Keratinocyte (primary cell): ENCODE measurements around the gene SKIDA1. TPM values are rescaled to one million over a fixed set of nuclear protein-coding genes. Genes with fewer than 3 reads are reported as not detected.

ENCODE experiments used
- DNase-seq: peaks from one replicate; pipeline ENCODE4 v3.0.0-alpha.2; 2011; ENCODE audit warnings: low read depth, missing footprints, low spot score
- FAIRE-seq: peaks from 2 replicates; lab custom pipeline; 2011; peaks lifted over from hg19 to GRCh38; lab: Jason Lieb, UNC
- H2AFZ ChIP-seq: 2 replicates; pipeline ENCODE4 v1.6.0; 2012; ENCODE audit warnings: low read length, control low read depth, inconsistent platforms; ENCODE audit not compliant: control insufficient read depth
- H3K27ac ChIP-seq: 2 replicates; pipeline ENCODE4 v1.5.1; 2011; ENCODE audit warnings: low read length; ENCODE audit not compliant: control insufficient read depth, insufficient read depth
- H3K27me3 ChIP-seq: 3 replicates; pipeline ENCODE4 v1.6.0; 2011; ENCODE audit warnings: low read length; ENCODE audit not compliant: control insufficient read depth, insufficient read depth; ENCODE audit errors: extremely low read depth
- H3K36me3 ChIP-seq, 2 experiments: 2 replicates in 1 of 2; 3 replicates in 1 of 2; pipeline ENCODE4 v1.5.1; 2011; ENCODE audit warnings: low read length in 2 of 2, mild to moderate bottlenecking in 1 of 2; ENCODE audit not compliant: control insufficient read depth in 2 of 2, insufficient read depth in 2 of 2; ENCODE audit errors: extremely low read depth in 1 of 2
- H3K4me1 ChIP-seq: 3 replicates; pipeline ENCODE4 v1.5.1; 2011; ENCODE audit warnings: low read length; ENCODE audit not compliant: control insufficient read depth, insufficient read depth; ENCODE audit errors: extremely low read depth
- H3K4me2 ChIP-seq: 3 replicates; pipeline ENCODE4 v1.6.0; 2011; ENCODE audit warnings: low read depth, low read length; ENCODE audit not compliant: control insufficient read depth, insufficient read depth; ENCODE audit errors: extremely low read depth
- H3K4me3 ChIP-seq, 3 experiments: fragments of 200-600 bp in 1 of 3; sonication (generic) in 1 of 3; 2 replicates in 2 of 3; 3 replicates in 1 of 3; pipeline ENCODE4 v1.5.1; 2011 to 2016; ENCODE audit warnings: low read length in 3 of 3, mild to moderate bottlenecking in 3 of 3, control low read depth in 2 of 3, inconsistent platforms in 1 of 3, low read depth in 1 of 3, mixed read lengths in 1 of 3, mixed run types in 1 of 3, moderate library complexity in 1 of 3; ENCODE audit not compliant: control insufficient read depth in 2 of 3, insufficient read depth in 2 of 3; ENCODE audit errors: extremely low read depth in 1 of 3
- H3K79me2 ChIP-seq: 2 replicates; pipeline ENCODE4 v1.6.0; 2012; ENCODE audit warnings: low read length; ENCODE audit not compliant: control insufficient read depth, insufficient read depth
- H3K9ac ChIP-seq: 3 replicates; pipeline ENCODE4 v1.6.0; 2011; ENCODE audit warnings: low read length; ENCODE audit not compliant: control insufficient read depth, insufficient read depth; ENCODE audit errors: extremely low read depth
- H3K9me1 ChIP-seq: 3 replicates; pipeline ENCODE4 v1.6.0; 2011; ENCODE audit warnings: low read length; ENCODE audit not compliant: control insufficient read depth, insufficient read depth; ENCODE audit errors: extremely low read depth
- H3K9me3 ChIP-seq: 2 replicates; pipeline ENCODE4 v1.5.1; 2012; ENCODE audit warnings: low read depth, low read length; ENCODE audit not compliant: control insufficient read depth
- H4K20me1 ChIP-seq: 3 replicates; pipeline ENCODE4 v1.6.0; 2011; ENCODE audit warnings: low read length; ENCODE audit not compliant: control insufficient read depth, insufficient read depth; ENCODE audit errors: extremely low read depth
- CTCF ChIP-seq, 3 experiments: IDR thresholded peaks in 1 of 3; conservative IDR thresholded peaks in 1 of 3; optimal IDR thresholded peaks in 1 of 3; 2 replicates in 2 of 3; 3 replicates in 1 of 3; pipeline versions ENCODE3 to v1.5.1; 2011; ENCODE audit warnings: low read length in 3 of 3, mild to moderate bottlenecking in 3 of 3, moderate library complexity in 2 of 3, control low read depth in 1 of 3, inconsistent platforms in 1 of 3; ENCODE audit not compliant: insufficient read depth in 2 of 3; ENCODE audit errors: extremely low read depth in 1 of 3
- EZH2 ChIP-seq: IDR thresholded peaks from one replicate; pipeline ENCODE4 v1.6.1; 2012; ENCODE audit warnings: inconsistent platforms, mild to moderate bottlenecking, low read length, moderate library complexity
- dilution Hi-C: fragments of 300-500 bp; cut with MboI; formaldehyde crosslinking; loops from one replicate; pipeline ENCODE4 v1.7.0; 2020; ENCODE audit warnings: low sequenced_read_pairs; ENCODE audit not compliant: extremely low pct_ligation_motif_present
- polyA plus RNA-seq, 5 experiments: library from polyadenylated mRNA; depleted of rRNA in 3 of 5; stranded (reverse) in 3 of 5; stranded (forward) in 1 of 5; unstranded in 1 of 5; fragments of >200 nt; gene quantifications; 1 replicate in 1 of 5; 2 replicates in 3 of 5; 3 replicates in 1 of 5; pipeline versions ENCODE4 v1.2.1 to v1.2.3, GENCODE V29; 2011 to 2012; ENCODE audit warnings: missing spikeins in 2 of 5, low read depth in 1 of 5, low replicate concordance in 1 of 5

Gene SKIDA1
- polyA plus RNA-seq, 1 donor (not counting 4 experiments of a cell fraction or from before 2014, with no cell fraction given): 0.13 TPM

- no peaks in the 10 kb centered on the region for H4K20me1 ChIP-seq
- dilution Hi-C loops: no loop called here
- no peaks in the 10 kb centered on the region for H3K36me3 ChIP-seq
- H3K4me3 ChIP-seq: no peak overlapping the region
- H3K27ac ChIP-seq: no peak overlapping the region
- H3K79me2 ChIP-seq: no peaks in the 10 kb centered on the region
- no peak for TF ChIP-seq CTCF (optimal IDR thresholded peaks at IDR 0.05 in 1 of 3, IDR thresholded peaks at IDR 0.05 in 1 of 3, conservative IDR thresholded peaks at IDR 0.05 in 1 of 3; ENCODE audit: extremely low read depth in 1 of 3, insufficient read depth in 2 of 3, low read length in 3 of 3)
- TF ChIP-seq EZH2: no peak
- no peaks in the 10 kb centered on the region for H3K9me3 ChIP-seq
- peak overlapping the region; percentile 73 for H3K9ac ChIP-seq
- DNase-seq (no peak), FAIRE-seq (no peak)
- peak overlapping the region; percentile 97 for H3K4me2 ChIP-seq
- peak overlapping the region; percentile 95 for H2AFZ ChIP-seq
- H3K4me1 ChIP-seq: peaks cover 15% of the 10 kb centered on the region
- H3K27me3 ChIP-seq: no peaks in the 10 kb centered on the region
- H3K9me1 ChIP-seq: no peaks in the 10 kb centered on the region
Observed at GRCh38 chr10:21493784-21494183, 31.7 kb downstream of the SKIDA1 start.

DNA sequence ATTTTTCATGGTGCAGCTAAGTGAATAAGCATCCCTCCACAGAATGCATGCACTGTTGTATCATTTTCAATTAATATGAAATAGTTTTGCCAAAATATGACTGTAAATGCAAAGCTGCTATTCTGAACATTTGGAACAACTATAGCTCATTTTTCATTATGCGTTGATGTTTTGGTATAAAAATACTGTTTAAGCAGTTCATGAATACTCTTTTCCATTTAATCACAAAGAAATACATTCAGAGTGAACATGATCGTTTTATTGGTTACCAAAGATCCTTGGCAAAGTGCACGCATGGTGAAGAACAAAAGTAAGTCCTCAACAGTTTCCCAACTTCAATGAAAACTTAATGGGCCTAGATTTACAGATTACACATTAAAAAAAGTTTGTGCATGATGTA is 33.1 kb downstream of the SKIDA1 start:
- H3K4me3 ChIP-seq: no peak overlapping the region
- no peaks in the 10 kb centered on the region for H3K36me3 ChIP-seq
- H4K20me1 ChIP-seq: no peaks in the 10 kb centered on the region
- no peaks in the 10 kb centered on the region for H3K9me3 ChIP-seq
- dilution Hi-C loops: no loop called here
- no peak overlapping the region for H2AFZ ChIP-seq
- TF ChIP-seq CTCF (optimal IDR thresholded peaks at IDR 0.05 in 1 of 3, IDR thresholded peaks at IDR 0.05 in 1 of 3, conservative IDR thresholded peaks at IDR 0.05 in 1 of 3; ENCODE audit: extremely low read depth in 1 of 3, insufficient read depth in 2 of 3, low read length in 3 of 3) (no peak), EZH2 (no peak)
- no peaks in the 10 kb centered on the region for H3K9me1 ChIP-seq
- no peak for FAIRE-seq
- H3K4me2 ChIP-seq: no peak overlapping the region
- H3K79me2 ChIP-seq: no peaks in the 10 kb centered on the region
- H3K27me3 ChIP-seq: no peaks in the 10 kb centered on the region
- peaks cover 15% of the 10 kb centered on the region for H3K4me1 ChIP-seq
- DNase-seq: no peak
- no peak overlapping the region for H3K27ac ChIP-seq
- no peak overlapping the region for H3K9ac ChIP-seq
